Measurements from ENCODE around the gene HOXB7. TPM values are rescaled to one million over a fixed set of nuclear protein-coding genes. Genes with fewer than 3 reads are reported as not detected.

Gene HOXB7
- total RNA-seq: 14.4 and 17.9 TPM in 2 replicates

DNA sequence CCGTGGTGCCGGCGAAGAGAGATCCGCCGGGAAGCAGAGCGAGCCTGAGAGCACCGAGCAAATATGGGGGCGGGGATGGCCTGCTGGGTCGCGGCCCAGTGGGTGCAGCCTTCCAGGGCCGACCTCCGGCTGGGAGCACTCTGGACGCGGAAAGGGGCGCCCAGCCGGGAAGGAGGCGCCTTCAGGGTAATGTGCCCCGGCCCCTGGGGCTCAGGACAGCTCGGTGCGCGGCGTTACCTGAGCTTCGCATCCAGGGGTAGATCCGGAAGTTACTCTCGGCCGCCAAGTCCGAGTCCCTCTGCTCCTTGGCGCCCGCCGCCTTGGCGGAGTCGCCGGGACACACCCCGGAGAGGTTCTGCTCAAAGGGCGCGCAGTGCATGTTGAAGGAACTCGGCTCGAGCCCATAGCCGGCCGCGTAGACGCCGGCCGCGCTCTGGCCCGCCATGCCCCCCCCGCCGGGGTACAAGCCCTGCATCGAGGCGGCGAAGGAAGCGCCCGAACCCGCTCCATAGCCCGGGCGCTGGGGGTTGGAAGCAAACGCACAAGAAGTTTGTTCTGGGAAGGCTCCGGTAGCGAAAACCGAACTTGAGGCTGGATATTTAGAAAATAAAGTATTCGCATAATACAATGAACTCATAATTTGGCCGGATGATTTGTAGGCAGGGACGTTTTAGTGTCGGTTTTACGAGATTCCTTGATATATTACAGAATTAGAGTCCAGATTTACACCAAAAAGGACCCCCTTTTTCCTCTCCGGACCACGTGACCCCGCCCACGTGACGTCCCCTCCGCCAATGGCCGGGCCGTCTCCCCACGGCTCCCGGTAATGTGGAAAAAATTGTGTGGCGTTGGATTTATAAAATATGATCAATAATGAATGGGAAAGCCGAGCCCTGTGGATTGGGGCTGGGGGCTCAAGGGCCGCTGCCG lies at the start of gene HOXB7:
HOXB7 (minus strand) TSS at position 736 of the 930 bp plus-strand sequence; CDS start at position 637, 99 bp downstream.

DNA sequence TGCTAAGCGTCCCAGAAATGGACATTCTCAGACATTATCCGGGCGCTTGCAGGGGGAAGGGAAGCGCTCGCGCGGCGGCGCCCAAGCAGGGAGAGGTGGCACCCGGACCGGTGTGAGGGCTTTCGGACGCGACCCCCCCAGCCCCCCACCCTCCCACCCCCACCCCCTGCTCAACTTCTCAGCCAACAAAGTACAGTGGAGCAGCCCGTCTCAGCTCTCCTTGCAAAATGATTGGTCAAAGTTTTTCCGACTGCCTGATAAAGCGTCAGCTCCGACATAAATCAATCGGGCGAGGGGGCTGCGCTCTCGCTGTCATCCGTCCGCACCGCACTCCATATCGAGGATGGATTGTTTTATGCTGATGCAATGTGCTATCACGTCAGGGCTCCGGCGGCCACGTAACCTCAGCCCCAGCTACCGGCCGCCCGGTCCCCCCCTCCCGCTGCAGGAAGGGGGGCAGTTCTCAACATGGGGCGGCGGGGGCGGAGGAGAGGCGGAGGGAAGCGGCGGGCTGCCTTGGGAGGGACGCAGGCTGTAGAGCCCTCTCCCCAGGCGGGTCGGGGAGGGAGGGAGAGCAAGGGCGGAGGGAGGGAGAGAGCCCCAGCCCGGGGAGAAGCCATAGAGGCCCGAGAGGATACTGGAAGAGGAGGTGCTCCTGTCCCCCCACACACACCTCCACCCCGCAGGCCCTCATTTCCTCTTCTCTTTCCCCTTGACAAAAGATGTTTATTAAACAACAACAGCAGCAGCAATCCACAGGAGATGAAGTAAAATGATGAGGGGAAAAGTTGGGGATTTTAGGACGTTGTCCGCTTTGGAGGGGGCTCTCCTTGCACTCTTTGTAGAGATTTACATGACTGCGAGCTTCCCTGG lies 15.7 kb upstream of the HOXB7 start, which contains the start of gene HOXB9:
HOXB9 (minus strand) TSS at position 114 of the 873 bp plus-strand sequence; CDS start at position 25, 89 bp downstream.

DNA sequence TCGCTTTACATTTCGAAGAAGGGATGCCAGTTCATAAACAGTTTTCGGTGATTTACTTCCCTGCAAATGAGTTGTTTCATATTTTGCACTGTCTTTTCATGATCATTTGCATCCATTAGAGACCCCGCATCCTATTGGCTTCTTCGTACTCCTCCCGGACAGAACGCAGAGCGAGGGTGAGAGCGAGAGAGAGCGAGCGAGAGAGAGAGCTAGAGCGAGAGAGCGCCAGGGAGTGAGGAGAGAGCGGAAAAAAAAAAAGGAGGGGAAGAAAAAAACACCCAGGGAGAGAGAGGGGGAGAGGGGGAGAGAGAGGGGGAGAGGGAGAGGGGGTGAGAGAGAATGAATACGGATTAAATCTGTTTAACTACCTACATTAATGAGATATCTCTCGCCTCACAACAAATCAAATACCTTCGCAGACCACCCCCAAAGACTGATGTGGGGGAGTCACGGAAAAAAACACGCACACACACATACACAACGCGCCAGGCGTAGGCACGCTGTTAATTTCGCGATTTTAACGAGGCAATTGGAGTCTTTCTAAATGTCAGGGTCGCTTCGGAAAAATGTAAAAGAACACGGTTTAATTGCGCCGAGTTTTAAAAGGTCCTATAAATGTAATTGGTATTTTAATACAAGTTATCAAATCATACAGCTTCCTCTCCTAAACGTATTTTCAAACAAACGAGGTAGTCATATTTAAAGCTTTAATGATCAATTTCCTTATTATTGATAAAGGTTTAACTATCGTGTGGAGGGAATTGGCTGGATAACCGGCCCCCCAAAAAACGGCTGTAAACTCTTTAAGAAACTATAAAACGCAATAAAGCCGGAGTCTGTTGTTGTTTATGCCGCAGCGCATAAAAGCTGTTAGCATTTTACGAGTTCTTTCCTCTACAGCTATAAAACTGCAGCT lies 4.5 kb upstream of the HOXB7 start, which contains the start of gene HOXB8:
HOXB8 (minus strand) TSS at position 246 of the 916 bp plus-strand sequence. CDS start 588 bp downstream, outside the sequence.

DNA sequence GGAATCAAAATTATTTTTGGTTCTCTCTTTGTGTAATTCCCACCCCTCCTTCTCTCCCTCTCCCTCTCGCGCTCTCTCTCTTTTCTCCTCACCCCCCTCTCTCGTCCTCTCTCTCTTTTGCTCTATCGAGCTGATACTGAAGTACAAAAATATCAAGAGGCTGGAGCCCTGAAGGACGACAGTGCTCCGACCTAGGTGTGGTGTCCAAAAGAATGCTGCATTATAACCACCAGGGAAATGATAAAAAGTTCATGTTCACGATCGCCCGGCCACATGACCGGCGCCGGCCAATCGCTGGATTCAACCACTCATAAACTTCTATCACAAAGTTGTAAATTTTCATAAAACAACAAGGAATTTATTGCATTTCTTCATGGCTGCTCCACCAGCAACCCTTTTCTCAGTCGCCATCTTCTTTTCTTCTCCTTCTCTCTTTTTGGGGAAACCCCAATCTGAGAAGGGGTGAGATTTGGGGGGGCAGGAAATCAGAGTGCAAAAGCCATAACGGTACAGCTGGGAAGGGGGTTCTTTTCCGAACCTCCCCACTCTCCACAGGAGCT lies 6.0 kb downstream of the HOXB7 start, which contains the start of gene HOXB6:
HOXB6 (minus strand) TSS at position 217 of the 560 bp plus-strand sequence. CDS start 6,836 bp downstream, outside the sequence.

DNA sequence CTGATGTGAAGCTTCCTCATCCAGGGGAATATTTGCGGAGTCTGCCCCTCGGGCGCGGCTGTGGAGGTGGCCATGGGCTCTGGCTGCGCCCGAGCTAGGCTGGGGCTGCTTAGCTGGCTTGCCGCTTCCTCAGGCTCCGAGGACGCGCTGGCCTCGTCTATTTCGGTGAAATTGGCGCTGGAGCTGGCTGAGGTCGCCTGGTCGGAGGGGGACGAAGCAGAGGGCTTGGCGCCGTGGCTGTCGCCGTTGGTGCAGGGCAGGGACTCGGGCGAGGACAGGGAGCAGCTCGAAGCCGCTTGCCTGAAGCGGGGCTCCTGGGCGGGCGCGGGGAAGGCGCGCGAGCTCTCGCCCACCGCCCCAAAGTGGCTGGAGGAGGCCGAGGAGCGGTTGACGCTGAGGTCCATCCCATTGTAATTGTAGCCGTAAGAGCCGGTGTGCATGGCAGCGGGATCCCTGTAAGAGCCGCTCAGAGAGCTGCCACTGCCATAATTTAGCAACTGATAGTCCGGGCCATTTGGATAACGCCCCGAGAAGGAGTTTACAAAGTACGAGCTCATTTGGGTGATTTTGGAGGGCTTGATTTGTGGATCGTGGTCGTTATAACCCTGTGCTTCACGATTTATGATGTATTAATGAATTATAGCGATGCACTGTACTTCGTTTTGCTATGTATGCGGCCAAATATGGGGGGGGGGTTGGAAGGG lies 17.5 kb downstream of the HOXB7 start, which contains the start of gene HOXB5:
HOXB5 (minus strand) TSS at position 654 of the 704 bp plus-strand sequence; CDS start at position 557, 97 bp downstream.

DNA sequence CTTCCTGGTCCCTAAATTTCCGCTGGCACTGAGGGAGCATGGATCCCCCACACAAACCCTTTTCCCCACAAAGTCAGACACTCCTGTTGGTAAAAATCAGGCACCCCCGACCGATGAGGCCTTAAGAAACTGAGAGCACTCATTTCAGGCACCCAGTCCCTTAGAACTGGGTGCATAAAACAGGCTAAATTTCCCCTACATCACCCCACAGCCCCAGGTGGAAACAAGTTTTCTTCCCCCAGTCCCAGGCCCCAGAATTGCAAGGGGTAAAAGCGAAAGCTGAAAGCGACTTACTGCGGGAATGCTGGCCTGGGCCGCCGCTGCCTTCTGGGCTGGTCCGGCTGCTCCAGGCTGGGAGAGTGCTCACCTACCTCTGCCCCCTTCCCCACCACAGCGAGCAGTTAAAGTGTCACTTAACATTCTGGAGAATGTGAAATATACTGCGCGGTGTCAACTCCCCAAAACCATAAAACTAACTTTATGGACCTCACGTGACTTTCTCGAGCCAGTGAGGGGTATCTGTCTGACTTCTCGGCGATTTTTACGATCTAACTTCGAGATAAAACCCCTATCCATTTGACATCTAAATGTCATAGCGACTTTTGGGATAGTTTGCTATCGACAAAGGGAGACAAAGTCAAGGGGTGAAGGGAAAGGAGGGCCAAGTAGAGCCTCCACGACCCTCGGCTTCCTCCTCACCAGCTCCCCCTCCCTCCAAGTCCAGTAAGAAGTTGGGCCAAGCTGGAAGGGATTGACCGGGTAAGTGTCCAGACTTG lies 20.8 kb downstream of the HOXB7 start, which contains the start of gene HOXB3:
HOXB3 (minus strand) TSS at position 411 of the 776 bp plus-strand sequence. CDS start 37,767 bp downstream, outside the sequence.

DNA sequence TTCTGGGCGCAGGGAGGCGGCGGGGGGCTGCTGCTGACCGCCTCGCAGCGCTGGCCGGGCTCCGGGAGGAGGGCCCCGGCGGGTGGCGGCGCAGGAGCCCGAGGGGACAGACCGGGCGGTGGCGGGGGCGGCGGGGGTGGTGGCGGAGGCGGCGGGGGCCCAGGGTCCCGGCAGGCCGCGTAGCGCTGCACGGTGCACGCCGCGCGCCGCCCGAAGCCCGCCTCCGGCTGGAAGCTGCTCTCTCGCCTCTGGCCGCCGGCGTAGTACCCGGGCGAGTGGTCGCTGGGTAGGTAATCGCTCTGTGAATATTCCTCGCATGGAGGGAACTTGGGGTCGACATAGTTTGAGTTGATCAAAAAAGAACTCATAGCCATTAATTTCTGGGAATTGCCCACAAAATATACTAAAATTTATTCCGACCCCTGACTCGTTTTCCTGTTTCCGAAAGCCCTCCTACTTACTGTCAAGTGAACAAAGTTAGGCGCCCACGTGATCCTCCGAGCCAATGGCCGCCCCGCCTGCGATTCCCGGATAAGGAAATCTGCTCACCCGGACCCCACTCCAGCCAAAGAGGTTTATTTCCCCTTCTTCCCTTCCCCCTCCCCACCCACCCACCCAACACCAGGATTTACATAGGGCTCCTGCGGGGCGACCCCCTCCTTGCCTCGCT lies 32.7 kb downstream of the HOXB7 start, which contains the start of gene HOXB4:
HOXB4 (minus strand) TSS at position 405 of the 670 bp plus-strand sequence; CDS start at position 374, 31 bp downstream.

Small RNAs within 50 kb of the gene (small RNA-seq; reads per million reads assigned to genes)
- gene MIR196A1: 0.29 reads per million, percentile 8 among the genes with 10 or more reads in this experiment

Other genes with a start within 250 kb of the HOXB7 start
- 0.65 TPM in 1 of 2 replicates, not detected in the other for gene SKAP1, start 180.8 kb downstream of the HOXB7 start, total RNA-seq
- not detected in 2 replicates for gene HOXB1, start 80.0 kb downstream of the HOXB7 start, total RNA-seq
- 2.5 and 2.9 TPM in 2 replicates for gene HOXB2, start 65.9 kb downstream of the HOXB7 start, total RNA-seq
- gene HOXB4, start 32.7 kb downstream of the HOXB7 start, total RNA-seq: 5.2 and 6.0 TPM in 2 replicates
- 15.7 and 21.3 TPM in 2 replicates for gene HOXB3, start 20.8 kb downstream of the HOXB7 start, total RNA-seq
- 0.33 and 0.86 TPM in 2 replicates for gene HOXB5, start 17.2 kb downstream of the HOXB7 start, total RNA-seq
- gene HOXB6, start 6.0 kb downstream of the HOXB7 start, total RNA-seq: 16.0 and 19.8 TPM in 2 replicates
- gene HOXB8, start 4.3 kb upstream of the HOXB7 start, total RNA-seq: 1.4 and 4.2 TPM in 2 replicates
- gene HOXB9, start 15.3 kb upstream of the HOXB7 start, total RNA-seq: 1.7 and 2.6 TPM in 2 replicates
- gene PRAC1, start 111.5 kb upstream of the HOXB7 start, total RNA-seq: not detected in 2 replicates
- gene PRAC2, start 112.2 kb upstream of the HOXB7 start, total RNA-seq: not detected in 2 replicates
- under 0.01 TPM in 1 of 2 replicates, not detected in the other for gene HOXB13, start 117.7 kb upstream of the HOXB7 start, total RNA-seq
- not detected in 2 replicates for gene TTLL6, start 206.2 kb upstream of the HOXB7 start, total RNA-seq
- 43.8 and 49.3 TPM in 2 replicates for gene CALCOCO2, start 220.0 kb upstream of the HOXB7 start, total RNA-seq